IPS DF 4.7 (cell line): ENCODE measurements around the gene ERVMER34-1.
A peak's percentile ranks its signal among the peaks of the same experiment; 100 is the strongest.

Experiments used
- DNase-seq: peaks from one replicate; pipeline ENCODE4 v3.0.0-alpha.2; 2013; ENCODE audit warnings: low spot score; ENCODE audit errors: extremely low read depth

Gene ERVMER34-1

GRCh38 chr4:52721968-52722815 is 29.0 kb downstream of the ERVMER34-1 start:
- peak; percentile 95 for DNase-seq

- DNase-seq, result no peak
These were observed 33.1 kb downstream of the ERVMER34-1 start for GRCh38 chr4:52718123-52718522.

GRCh38 chr4:52716364-52717151 is 34.7 kb downstream of the ERVMER34-1 start:
- DNase-seq, result no peak

GRCh38 chr4:52715914-52716313 is 35.3 kb downstream of the ERVMER34-1 start:
- DNase-seq, result no peak

- DNase-seq, result no peak
These were observed 35.8 kb downstream of the ERVMER34-1 start for GRCh38 chr4:52715255-52715897.

GRCh38 chr4:52714597-52715254 is 36.5 kb downstream of the ERVMER34-1 start:
- DNase-seq, result no peak

- DNase-seq, result no peak
These were observed 37.7 kb downstream of the ERVMER34-1 start for GRCh38 chr4:52713456-52713937.

- no peak for DNase-seq
These were observed 38.7 kb downstream of the ERVMER34-1 start for GRCh38 chr4:52712251-52713130.

GRCh38 chr4:52711834-52712250 is 39.4 kb downstream of the ERVMER34-1 start:
- no peak for DNase-seq

GRCh38 chr4:52711272-52711671 is 40.0 kb downstream of the ERVMER34-1 start:
- no peak for DNase-seq

- DNase-seq, result no peak
These were observed 42.1 kb downstream of the ERVMER34-1 start for GRCh38 chr4:52709155-52709554.

- DNase-seq, result no peak
These were observed 46.6 kb downstream of the ERVMER34-1 start for GRCh38 chr4:52704661-52705060.

- no peak for DNase-seq
These were observed 47.1 kb downstream of the ERVMER34-1 start for GRCh38 chr4:52704133-52704532.

- DNase-seq, result no peak
These were observed 50.0 kb downstream of the ERVMER34-1 start for GRCh38 chr4:52701207-52701606.

- DNase-seq, result no peak
These were observed 56.3 kb downstream of the ERVMER34-1 start for GRCh38 chr4:52694936-52695335.

GRCh38 chr4:52693492-52693891 is 57.7 kb downstream of the ERVMER34-1 start:
- DNase-seq, result no peak
